ENCODE measurements around the gene SPTLC3. TPM values are rescaled to one million over a fixed set of nuclear protein-coding genes. Genes with fewer than 3 reads are reported as not detected.
A peak's percentile ranks its signal among the peaks of the same experiment; 100 is the strongest.

SPTLC3 gene
- total RNA-seq, 1 experiment from 2014 or later, result 31.5 TPM

- H3K4me1 ChIP-seq, result peaks cover 4% of the 10 kb centered on the region; the same call in 1 of the 2 replicates
- H3K36me3 ChIP-seq (ENCODE audit: control insufficient read depth, insufficient read depth, low read length), result no peaks in the 10 kb centered on the region; the same call in 1 of the 2 replicates
- POLR2A ChIA-PET, result no interaction called here
- Mint-ChIP-seq H3K36me3 (ENCODE audit: insufficient read depth, unreplicated experiment) (peaks cover 5% of the 10 kb centered on the region), H3K4me1 (ENCODE audit: low read depth, unreplicated experiment) (peaks cover 7% of the 10 kb centered on the region), H3K27ac (ENCODE audit: unreplicated experiment) (peak overlapping the region; percentile 65), H3K27me3 (ENCODE audit: insufficient read depth, unreplicated experiment) (no peaks in the 10 kb centered on the region), H3K4me3 (ENCODE audit: unreplicated experiment) (no peak overlapping the region), H3K9me3 (ENCODE audit: unreplicated experiment) (peaks cover 9% of the 10 kb centered on the region)
- H3K9me3 ChIP-seq, result peaks cover 12% of the 10 kb centered on the region
- H3K27me3 ChIP-seq (replicated peaks; ENCODE audit: control insufficient read depth, insufficient read depth, low read length), result no peaks in the 10 kb centered on the region
- BruUV-seq (replicated peaks), result no TSS peak
- no peak for DNase-seq
- TF ChIP-seq, protein P1, sequence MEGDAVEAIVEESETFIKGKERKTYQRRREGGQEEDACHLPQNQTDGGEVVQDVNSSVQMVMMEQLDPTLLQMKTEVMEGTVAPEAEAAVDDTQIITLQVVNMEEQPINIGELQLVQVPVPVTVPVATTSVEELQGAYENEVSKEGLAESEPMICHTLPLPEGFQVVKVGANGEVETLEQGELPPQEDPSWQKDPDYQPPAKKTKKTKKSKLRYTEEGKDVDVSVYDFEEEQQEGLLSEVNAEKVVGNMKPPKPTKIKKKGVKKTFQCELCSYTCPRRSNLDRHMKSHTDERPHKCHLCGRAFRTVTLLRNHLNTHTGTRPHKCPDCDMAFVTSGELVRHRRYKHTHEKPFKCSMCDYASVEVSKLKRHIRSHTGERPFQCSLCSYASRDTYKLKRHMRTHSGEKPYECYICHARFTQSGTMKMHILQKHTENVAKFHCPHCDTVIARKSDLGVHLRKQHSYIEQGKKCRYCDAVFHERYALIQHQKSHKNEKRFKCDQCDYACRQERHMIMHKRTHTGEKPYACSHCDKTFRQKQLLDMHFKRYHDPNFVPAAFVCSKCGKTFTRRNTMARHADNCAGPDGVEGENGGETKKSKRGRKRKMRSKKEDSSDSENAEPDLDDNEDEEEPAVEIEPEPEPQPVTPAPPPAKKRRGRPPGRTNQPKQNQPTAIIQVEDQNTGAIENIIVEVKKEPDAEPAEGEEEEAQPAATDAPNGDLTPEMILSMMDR (IDR thresholded peaks at IDR 0.05; ENCODE audit: insufficient read depth in 1 of 2, low read depth in 1 of 2, low read length in 1 of 2, severe bottlenecking in 1 of 2, unreplicated experiment in 1 of 2), result no peak
- intact Hi-C loops (cut with micrococcal nuclease; ENCODE audit: unreplicated experiment), result no loop called here
- no peak overlapping the region for H3K4me3 ChIP-seq (ENCODE audit: low read depth, low read length)
- CTCF ChIA-PET, result interaction anchor here (0.7 to 1.4 kb wide), 4 partner anchors 44 to 819 kb away, joined by 3 to 7 read pairs (median 3); no protein-coding TSS in a partner anchor
Observed at GRCh38 chr20:12969071-12969669, 39.6 kb upstream of the SPTLC3 start.

DNA sequence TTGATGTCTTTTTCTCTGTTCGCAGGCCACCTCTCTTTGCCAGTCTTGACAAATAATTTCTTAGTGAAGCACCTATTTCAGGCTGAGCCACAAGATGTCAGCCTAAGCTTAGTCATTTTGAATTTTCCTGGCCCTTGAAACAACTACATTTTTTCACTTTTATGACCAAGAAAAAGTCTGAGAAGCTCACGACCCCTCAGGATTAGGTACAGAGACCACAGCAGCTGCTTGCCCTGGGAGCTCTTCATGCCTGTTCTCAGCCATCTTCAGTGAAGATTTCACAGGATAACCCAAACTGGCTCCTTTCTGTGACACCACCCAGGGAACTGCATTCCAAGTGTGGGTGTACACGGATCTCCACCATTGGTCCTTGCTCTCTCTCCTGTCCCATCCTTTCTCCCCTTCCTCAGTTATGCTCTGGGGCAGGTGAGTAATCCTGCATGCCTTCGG, 38.4 kb upstream of the SPTLC3 start:
- no peaks in the 10 kb centered on the region; the same call in 1 of the 2 replicates for H3K36me3 ChIP-seq (ENCODE audit: control insufficient read depth, insufficient read depth, low read length)
- H3K27me3 ChIP-seq (replicated peaks; ENCODE audit: control insufficient read depth, insufficient read depth, low read length), result no peaks in the 10 kb centered on the region
- no peak overlapping the region for H3K4me3 ChIP-seq (ENCODE audit: low read depth, low read length)
- TF ChIP-seq, protein P1 (IDR thresholded peaks at IDR 0.05; ENCODE audit: insufficient read depth in 1 of 2, low read depth in 1 of 2, low read length in 1 of 2, severe bottlenecking in 1 of 2, unreplicated experiment in 1 of 2), result peak; percentile 52 to 61
- peak in 1 of 2 experiments; percentile 55 for DNase-seq
- Mint-ChIP-seq H3K36me3 (ENCODE audit: insufficient read depth, unreplicated experiment) (peaks cover 5% of the 10 kb centered on the region), H3K27ac (ENCODE audit: unreplicated experiment) (no peak overlapping the region), H3K4me3 (ENCODE audit: unreplicated experiment) (no peak overlapping the region), H3K9me3 (ENCODE audit: unreplicated experiment) (peaks cover 9% of the 10 kb centered on the region), H3K27me3 (ENCODE audit: insufficient read depth, unreplicated experiment) (no peaks in the 10 kb centered on the region), H3K4me1 (ENCODE audit: low read depth, unreplicated experiment) (peaks cover 7% of the 10 kb centered on the region)
- intact Hi-C loops (cut with micrococcal nuclease; ENCODE audit: unreplicated experiment), result loop anchor here (1.0 to 5.0 kb wide), 7 partner anchors 39 to 802 kb away; no protein-coding TSS in a partner anchor
- ChIA-PET CTCF (interaction anchor here (0.5 to 2.3 kb wide), 13 partner anchors 45 to 1484 kb away, joined by 3 to 13 read pairs (median 4); no protein-coding TSS in a partner anchor), POLR2A (no interaction called here)
- BruUV-seq (replicated peaks), result no TSS peak
- peaks cover 4% of the 10 kb centered on the region; the same call in 1 of the 2 replicates for H3K4me1 ChIP-seq
- peaks cover 12% of the 10 kb centered on the region for H3K9me3 ChIP-seq

- H3K4me1 ChIP-seq, result peaks cover 29% of the 10 kb centered on the region
- no peaks in the 10 kb centered on the region for H3K36me3 ChIP-seq (ENCODE audit: control insufficient read depth, insufficient read depth, low read length)
- DNase-seq, result no peak
- no peak overlapping the region for H3K4me3 ChIP-seq (ENCODE audit: low read depth, low read length)
- TF ChIP-seq, protein P1 (IDR thresholded peaks at IDR 0.05; ENCODE audit: insufficient read depth in 1 of 2, low read depth in 1 of 2, low read length in 1 of 2, severe bottlenecking in 1 of 2, unreplicated experiment in 1 of 2), result no peak
- H3K9me3 Mint-ChIP-seq (ENCODE audit: unreplicated experiment), result no peaks in the 10 kb centered on the region
- BruUV-seq (replicated peaks), result no TSS peak
- peaks cover 19% of the 10 kb centered on the region for H3K4me1 Mint-ChIP-seq (ENCODE audit: low read depth, unreplicated experiment)
- no peak overlapping the region for H3K27ac Mint-ChIP-seq (ENCODE audit: unreplicated experiment)
- H3K27me3 Mint-ChIP-seq (ENCODE audit: insufficient read depth, unreplicated experiment), result no peaks in the 10 kb centered on the region
- H3K27me3 ChIP-seq (replicated peaks; ENCODE audit: control insufficient read depth, insufficient read depth, low read length), result no peaks in the 10 kb centered on the region
- intact Hi-C loops (cut with micrococcal nuclease; ENCODE audit: unreplicated experiment), result loop anchor here (2.0 kb wide), 2 partner anchors 33 to 123 kb away; partner anchors contain the start of gene SPTLC3
- POLR2A ChIA-PET, result no interaction called here
- CTCF ChIA-PET, result interaction anchor here (1.1 kb wide), 1 partner anchor 141 kb away, joined by 3 read pairs; no protein-coding TSS in a partner anchor
- H3K4me3 Mint-ChIP-seq (ENCODE audit: unreplicated experiment), result no peak overlapping the region
- no peaks in the 10 kb centered on the region for H3K36me3 Mint-ChIP-seq (ENCODE audit: insufficient read depth, unreplicated experiment)
- no peaks in the 10 kb centered on the region for H3K9me3 ChIP-seq
Observed at GRCh38 chr20:12975833-12976608, 32.8 kb upstream of the SPTLC3 start.
